HEK293T (cell line): ENCODE measurements around the gene FBN2.

Experiments
- BHLHE40 ChIP-seq: fragments of 450-650 bp; IDR thresholded peaks from 2 replicates; pipeline ENCODE4 v1.6.1; 2016; ENCODE audit warnings: mild to moderate bottlenecking, moderate library complexity, borderline replicate concordance
- FOXK2 ChIP-seq: fragments of 450-650 bp; IDR thresholded peaks from 2 replicates; pipeline ENCODE4 v1.6.1; 2016; ENCODE audit warnings: mild to moderate bottlenecking
- L3MBTL2 ChIP-seq: fragments of 450-650 bp; conservative IDR thresholded peaks from 2 replicates; pipeline ENCODE4 v1.6.1; 2016; ENCODE audit warnings: mild to moderate bottlenecking
- NFRKB ChIP-seq: fragments of 450-650 bp; IDR thresholded peaks from 2 replicates; pipeline ENCODE4 v1.6.1; 2016; ENCODE audit warnings: mild to moderate bottlenecking, moderate library complexity
- TARDBP ChIP-seq: fragments of 450-650 bp; IDR thresholded peaks from 2 replicates; pipeline ENCODE4 v1.6.1; 2016

GRCh38 chr5:128566178-128566577 is 28.1 kb upstream of the FBN2 start:
- TF ChIP-seq L3MBTL2 (no peak), FOXK2 (no peak), TARDBP (no peak), BHLHE40 (no peak), NFRKB (no peak)
